ENCODE results near the gene CARD9.

Gene CARD9

DNA sequence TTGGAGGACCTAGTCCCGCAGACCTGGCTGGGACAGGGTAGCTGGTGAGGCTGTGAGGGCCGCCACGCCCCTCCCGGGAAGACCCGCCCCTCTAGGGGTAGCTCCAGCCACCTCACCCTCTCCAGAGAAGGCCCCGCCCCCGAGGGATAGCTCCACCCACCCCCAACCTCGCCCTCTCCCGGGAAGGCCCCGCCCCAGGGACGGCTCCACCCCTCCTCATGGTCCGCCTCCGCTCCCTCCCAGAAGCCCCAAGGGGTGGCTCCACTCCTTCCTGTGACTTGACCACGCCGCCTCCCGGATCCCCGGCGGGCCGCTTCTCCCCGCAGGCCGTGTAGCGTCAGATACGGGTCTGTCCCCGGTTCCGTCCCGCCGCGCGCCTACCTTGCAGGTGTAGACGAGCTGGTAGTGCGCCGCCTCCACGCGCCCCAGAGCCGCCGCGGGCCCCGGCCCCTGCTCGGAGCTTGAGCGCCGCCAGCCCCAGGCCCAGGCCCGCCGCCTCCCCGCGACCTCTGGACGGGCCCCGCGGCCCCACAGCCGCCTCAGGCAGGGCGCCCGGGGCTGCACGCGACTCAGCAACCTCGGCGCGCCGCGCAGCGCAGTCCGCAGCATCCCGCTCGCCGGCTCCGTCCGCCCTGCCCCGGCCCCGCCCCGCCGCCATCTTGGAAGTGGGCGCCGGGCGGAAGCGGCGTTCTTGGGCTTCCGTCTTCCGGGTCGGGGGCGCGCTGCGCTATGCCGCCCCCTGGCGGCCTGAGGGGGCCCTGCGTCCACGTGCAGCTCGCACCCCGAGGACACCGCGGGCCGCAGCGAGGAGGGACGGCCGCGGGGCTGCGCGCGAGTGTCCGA, 10.1 kb downstream of the CARD9 start, which contains the start of gene DNLZ:
Gene DNLZ, minus strand, starts transcription at position 639 of the 843 bp plus-strand sequence. Its CDS starts 30 bp downstream, at position 609.
- Histone ChIP-seq H2AFZ (ENCODE audit: low read length, unreplicated experiment) (peak within 1 kb of the TSS; percentile 96), H3K27ac (ENCODE audit: low read depth, low read length) (peak within 1 kb of the TSS; percentile 60; the same call in 1 of the 2 replicates)

DNA sequence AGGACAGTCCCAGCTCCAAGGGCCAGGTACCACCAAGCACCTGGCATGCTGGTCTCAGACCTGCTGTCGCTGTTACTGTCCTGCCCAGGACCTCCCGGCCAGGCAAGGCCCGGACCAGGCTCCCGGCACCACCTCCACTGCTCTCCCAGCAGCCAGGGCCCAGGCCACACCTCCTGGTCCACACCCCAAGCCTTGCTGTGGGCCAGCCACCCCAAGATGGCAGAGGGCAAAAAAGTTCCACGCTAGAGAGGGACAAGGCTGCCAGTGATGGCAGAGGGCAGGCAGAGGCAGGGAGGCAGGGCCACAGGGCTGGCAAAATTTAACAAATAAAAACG, 11.1 kb downstream of the CARD9 start:
- H3K4me3 ChIP-seq (ENCODE audit: low read depth, low read length) = peak overlapping the region; percentile 28; the same call in 1 of the 2 replicates
- no peaks in the 10 kb centered on the region for H3K27me3 ChIP-seq (ENCODE audit: insufficient read depth, low read length)
- peaks cover 11% of the 10 kb centered on the region for H3K4me1 ChIP-seq (ENCODE audit: control insufficient read depth, insufficient read depth, low read length, unreplicated experiment)
- no peaks in the 10 kb centered on the region for H3K36me3 ChIP-seq (ENCODE audit: insufficient read depth, low read length)
- H2AFZ ChIP-seq (ENCODE audit: low read length, unreplicated experiment) = no peak overlapping the region
- H3K27ac ChIP-seq (ENCODE audit: low read depth, low read length) = no peak overlapping the region
- no peaks in the 10 kb centered on the region for H3K79me2 ChIP-seq (ENCODE audit: control insufficient read depth, insufficient read depth, low read length, unreplicated experiment)

More for the DNA sequence above, 10.1 kb downstream of the CARD9 start, which contains the start of gene DNLZ:
- peak within 1 kb of the TSS; percentile 90 for H3K4me3 ChIP-seq (ENCODE audit: low read depth, low read length)
- H3K36me3 ChIP-seq (ENCODE audit: insufficient read depth, low read length) = no peaks in the 10 kb centered on the region
- no peaks in the 10 kb centered on the region for H3K79me2 ChIP-seq (ENCODE audit: control insufficient read depth, insufficient read depth, low read length, unreplicated experiment)
- H3K4me1 ChIP-seq (ENCODE audit: control insufficient read depth, insufficient read depth, low read length, unreplicated experiment) = peaks cover 11% of the 10 kb centered on the region
- H3K27me3 ChIP-seq (ENCODE audit: insufficient read depth, low read length) = no peaks in the 10 kb centered on the region

DNA sequence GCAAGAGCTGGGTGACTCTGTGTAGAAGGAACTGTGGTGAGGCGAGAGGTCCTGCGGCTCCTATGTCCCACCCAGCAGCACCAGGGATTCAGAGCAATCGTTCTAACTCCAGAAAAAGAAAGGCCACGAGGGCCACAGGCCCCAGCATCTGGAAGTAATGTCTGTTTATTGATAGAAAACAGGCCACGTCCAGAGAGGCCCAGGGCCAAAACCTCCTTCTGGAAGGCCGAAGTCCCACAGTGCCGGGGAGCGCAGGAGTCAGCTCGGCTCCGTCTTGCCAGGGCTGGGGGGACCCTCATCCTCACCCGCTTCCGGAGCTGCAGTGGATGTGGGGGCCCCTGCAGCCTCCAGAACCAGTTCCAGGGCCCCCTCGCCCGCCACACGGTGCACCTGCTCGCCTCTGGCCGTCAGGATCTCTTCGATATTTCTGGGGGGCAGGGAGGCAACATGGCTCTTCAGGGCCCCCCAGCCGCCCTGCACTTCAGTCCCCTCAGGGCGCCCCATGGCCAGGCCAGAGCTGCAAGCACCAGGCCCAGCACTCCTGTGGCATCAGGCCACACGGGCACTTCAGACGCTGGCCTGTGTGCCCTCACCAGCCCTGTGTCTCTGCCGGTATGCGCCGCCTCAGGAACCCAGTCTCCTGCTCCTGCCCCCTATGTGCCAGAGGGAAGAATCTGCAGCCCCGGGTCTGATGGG, 11.6 kb downstream of the CARD9 start:
- no peak overlapping the region for H3K4me3 ChIP-seq (ENCODE audit: low read depth, low read length)
- H3K27me3 ChIP-seq (ENCODE audit: insufficient read depth, low read length) = no peaks in the 10 kb centered on the region
- H2AFZ ChIP-seq (ENCODE audit: low read length, unreplicated experiment) = no peak overlapping the region
- peaks cover 11% of the 10 kb centered on the region for H3K4me1 ChIP-seq (ENCODE audit: control insufficient read depth, insufficient read depth, low read length, unreplicated experiment)
- H3K36me3 ChIP-seq (ENCODE audit: insufficient read depth, low read length) = no peaks in the 10 kb centered on the region
- no peaks in the 10 kb centered on the region for H3K79me2 ChIP-seq (ENCODE audit: control insufficient read depth, insufficient read depth, low read length, unreplicated experiment)
- no peak overlapping the region for H3K27ac ChIP-seq (ENCODE audit: low read depth, low read length)

GRCh38 chr9:136361047-136361753, 12.3 kb downstream of the CARD9 start:
- Histone ChIP-seq H3K36me3 (ENCODE audit: insufficient read depth, low read length) (peaks cover 4% of the 10 kb centered on the region; the same call in 1 of the 2 replicates), H2AFZ (ENCODE audit: low read length, unreplicated experiment) (no peak overlapping the region), H3K79me2 (ENCODE audit: control insufficient read depth, insufficient read depth, low read length, unreplicated experiment) (no peaks in the 10 kb centered on the region), H3K27me3 (ENCODE audit: insufficient read depth, low read length) (no peaks in the 10 kb centered on the region), H3K4me3 (ENCODE audit: low read depth, low read length) (no peak overlapping the region), H3K4me1 (ENCODE audit: control insufficient read depth, insufficient read depth, low read length, unreplicated experiment) (peaks cover 11% of the 10 kb centered on the region), H3K27ac (ENCODE audit: low read depth, low read length) (no peak overlapping the region)

GRCh38 chr9:136359774-136360718, 13.4 kb downstream of the CARD9 start:
- no peak overlapping the region for H2AFZ ChIP-seq (ENCODE audit: low read length, unreplicated experiment)
- no peaks in the 10 kb centered on the region for H3K27me3 ChIP-seq (ENCODE audit: insufficient read depth, low read length)
- H3K4me1 ChIP-seq (ENCODE audit: control insufficient read depth, insufficient read depth, low read length, unreplicated experiment) = peaks cover 11% of the 10 kb centered on the region
- no peak overlapping the region for H3K4me3 ChIP-seq (ENCODE audit: low read depth, low read length)
- H3K36me3 ChIP-seq (ENCODE audit: insufficient read depth, low read length) = peaks cover 5% of the 10 kb centered on the region; the same call in 1 of the 2 replicates
- no peaks in the 10 kb centered on the region for H3K79me2 ChIP-seq (ENCODE audit: control insufficient read depth, insufficient read depth, low read length, unreplicated experiment)
- no peak overlapping the region for H3K27ac ChIP-seq (ENCODE audit: low read depth, low read length)

DNA sequence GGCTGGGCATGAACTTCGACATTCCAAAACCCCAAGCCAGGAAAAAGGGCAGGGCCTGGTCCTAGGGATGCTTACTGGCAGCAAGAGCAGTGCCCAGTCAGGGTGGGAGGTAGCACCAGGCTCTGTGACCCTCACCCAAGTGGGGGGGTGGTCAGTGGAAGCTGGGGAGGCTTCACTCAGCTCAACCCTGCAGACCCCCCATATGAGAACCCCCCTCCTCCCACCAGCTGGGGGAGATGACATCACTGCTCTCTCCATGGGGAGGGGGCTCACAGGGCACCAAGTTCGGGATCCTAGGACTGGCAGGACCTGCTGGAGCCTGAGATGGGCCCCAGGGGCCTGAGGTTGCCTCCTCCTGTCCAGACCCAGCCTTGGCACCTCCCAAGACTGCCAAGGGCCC, 14.6 kb downstream of the CARD9 start:
- Histone ChIP-seq H3K4me3 (ENCODE audit: low read depth, low read length) (no peak overlapping the region), H3K79me2 (ENCODE audit: control insufficient read depth, insufficient read depth, low read length, unreplicated experiment) (no peaks in the 10 kb centered on the region), H3K27me3 (ENCODE audit: insufficient read depth, low read length) (no peaks in the 10 kb centered on the region), H3K4me1 (ENCODE audit: control insufficient read depth, insufficient read depth, low read length, unreplicated experiment) (peaks cover 16% of the 10 kb centered on the region), H2AFZ (ENCODE audit: low read length, unreplicated experiment) (no peak overlapping the region), H3K36me3 (ENCODE audit: insufficient read depth, low read length) (peaks cover 5% of the 10 kb centered on the region; the same call in 1 of the 2 replicates), H3K27ac (ENCODE audit: low read depth, low read length) (no peak overlapping the region)

DNA sequence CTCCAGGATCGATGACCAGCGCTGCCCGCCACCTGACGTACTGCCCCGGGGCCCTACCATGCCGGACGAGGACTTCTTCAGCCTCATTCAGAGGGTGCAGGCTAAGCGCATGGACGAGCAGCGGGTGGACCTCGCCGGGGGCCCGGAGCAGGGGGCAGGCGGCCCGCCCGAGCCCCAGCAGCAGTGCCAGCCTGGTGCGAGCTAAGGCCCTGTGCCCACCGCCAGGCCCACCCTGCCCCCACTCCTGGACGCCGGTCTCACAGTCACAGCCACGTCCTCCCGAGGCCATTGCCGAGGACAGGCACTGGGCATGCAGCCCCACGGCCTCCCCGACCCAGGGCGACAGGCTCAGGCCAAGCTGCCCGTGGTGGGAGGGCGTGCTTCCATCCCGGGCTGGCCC, 15.5 kb downstream of the CARD9 start:
- H3K27me3 ChIP-seq (ENCODE audit: insufficient read depth, low read length) = no peaks in the 10 kb centered on the region
- peaks cover 5% of the 10 kb centered on the region; the same call in 1 of the 2 replicates for H3K36me3 ChIP-seq (ENCODE audit: insufficient read depth, low read length)
- no peak overlapping the region for H3K27ac ChIP-seq (ENCODE audit: low read depth, low read length)
- H2AFZ ChIP-seq (ENCODE audit: low read length, unreplicated experiment) = no peak overlapping the region
- peaks cover 16% of the 10 kb centered on the region for H3K4me1 ChIP-seq (ENCODE audit: control insufficient read depth, insufficient read depth, low read length, unreplicated experiment)
- H3K79me2 ChIP-seq (ENCODE audit: control insufficient read depth, insufficient read depth, low read length, unreplicated experiment) = no peaks in the 10 kb centered on the region
- H3K4me3 ChIP-seq (ENCODE audit: low read depth, low read length) = no peak overlapping the region

DNA sequence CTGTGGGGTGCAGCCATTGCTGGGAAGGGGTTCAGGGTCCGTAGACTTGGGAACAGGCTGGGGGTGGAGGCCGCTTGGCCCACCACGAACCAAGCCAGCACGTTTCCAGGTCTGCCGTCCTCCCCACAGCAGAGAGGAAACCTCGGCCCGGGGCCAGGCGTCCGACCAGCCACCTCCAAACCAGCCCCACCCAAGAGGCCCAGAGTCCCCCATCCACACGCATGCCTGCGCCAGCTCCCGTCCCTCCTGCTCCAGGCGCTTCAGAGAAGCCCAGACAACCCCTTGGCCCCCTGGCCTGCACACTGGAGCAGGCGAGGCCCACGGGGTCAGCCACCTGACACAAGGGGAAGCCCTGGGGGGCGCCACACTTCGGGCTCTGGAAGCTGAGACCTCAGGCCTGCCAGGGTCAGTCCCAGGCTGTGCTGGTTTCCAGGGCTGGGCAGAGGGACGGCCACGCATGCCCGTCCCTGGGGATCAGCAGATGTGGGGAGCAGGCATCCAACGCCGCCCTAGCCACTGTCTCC, 16.2 kb downstream of the CARD9 start:
- H2AFZ ChIP-seq (ENCODE audit: low read length, unreplicated experiment) = no peak overlapping the region
- H3K27ac ChIP-seq (ENCODE audit: low read depth, low read length) = no peak overlapping the region
- H3K27me3 ChIP-seq (ENCODE audit: insufficient read depth, low read length) = no peaks in the 10 kb centered on the region
- H3K79me2 ChIP-seq (ENCODE audit: control insufficient read depth, insufficient read depth, low read length, unreplicated experiment) = no peaks in the 10 kb centered on the region
- H3K36me3 ChIP-seq (ENCODE audit: insufficient read depth, low read length) = peaks cover 5% of the 10 kb centered on the region; the same call in 1 of the 2 replicates
- H3K4me1 ChIP-seq (ENCODE audit: control insufficient read depth, insufficient read depth, low read length, unreplicated experiment) = peaks cover 10% of the 10 kb centered on the region
- no peak overlapping the region for H3K4me3 ChIP-seq (ENCODE audit: low read depth, low read length)

GRCh38 chr9:136355616-136356557, 17.6 kb downstream of the CARD9 start:
- Histone ChIP-seq H3K4me3 (ENCODE audit: low read depth, low read length) (no peak overlapping the region), H2AFZ (ENCODE audit: low read length, unreplicated experiment) (no peak overlapping the region), H3K4me1 (ENCODE audit: control insufficient read depth, insufficient read depth, low read length, unreplicated experiment) (peaks cover 6% of the 10 kb centered on the region), H3K79me2 (ENCODE audit: control insufficient read depth, insufficient read depth, low read length, unreplicated experiment) (no peaks in the 10 kb centered on the region), H3K27me3 (ENCODE audit: insufficient read depth, low read length) (no peaks in the 10 kb centered on the region), H3K36me3 (ENCODE audit: insufficient read depth, low read length) (peaks cover 5% of the 10 kb centered on the region; the same call in 1 of the 2 replicates), H3K27ac (ENCODE audit: low read depth, low read length) (no peak overlapping the region)
